GM19468 (cell line): ENCODE data around the gene ACTL6A.

Experiments
- ATAC-seq: cut with Tn5 transposase; IDR thresholded peaks from one replicate; pipeline ENCODE4 v1.9.1; 2021; ENCODE audit warnings: mild to moderate bottlenecking, moderate library complexity, moderate number of reproducible peaks; ENCODE audit not compliant: unreplicated experiment; ENCODE audit errors: extremely low read depth

Gene ACTL6A

GRCh38 chr3:179589143-179589542, 26.4 kb downstream of the ACTL6A start:
- ATAC-seq, result no peak

DNA sequence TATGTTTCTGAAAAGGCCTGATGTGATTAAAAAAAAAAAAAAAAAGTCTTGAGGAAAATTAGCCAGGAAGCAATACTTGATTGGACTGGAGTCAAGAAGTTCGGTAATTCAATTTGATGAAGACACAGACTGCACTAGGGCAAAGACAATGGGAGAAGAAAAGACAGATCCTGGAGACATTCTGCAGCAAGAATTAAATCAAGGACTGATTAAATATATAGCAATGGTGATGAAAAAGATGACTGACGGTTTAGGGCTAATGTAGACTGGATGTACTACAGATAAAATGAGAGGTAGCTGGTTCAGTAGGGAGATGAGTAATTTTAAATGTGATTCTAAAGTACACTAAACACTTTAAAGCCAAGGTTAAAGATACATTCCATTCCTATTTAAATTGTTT, 27.9 kb downstream of the ACTL6A start:
- no peak for ATAC-seq

DNA sequence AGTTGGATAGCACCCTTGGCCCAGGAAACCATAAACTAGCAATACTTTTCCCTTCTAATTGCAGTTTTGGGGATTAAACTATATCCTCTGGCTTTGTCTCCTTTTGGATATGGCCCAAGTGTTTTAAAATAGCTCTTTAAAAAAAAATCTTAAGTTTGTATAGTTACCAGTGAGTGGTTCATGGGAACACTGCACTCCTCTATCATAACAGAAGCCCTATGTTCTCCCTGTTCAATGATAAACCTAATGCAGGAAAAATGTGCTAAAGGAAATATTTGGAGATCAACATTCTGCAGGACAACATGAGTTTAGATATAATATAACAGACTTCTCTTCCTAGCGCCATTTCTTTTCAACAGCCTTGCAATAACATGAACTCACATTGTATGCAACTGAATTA, 28.6 kb downstream of the ACTL6A start:
- ATAC-seq, result no peak

DNA sequence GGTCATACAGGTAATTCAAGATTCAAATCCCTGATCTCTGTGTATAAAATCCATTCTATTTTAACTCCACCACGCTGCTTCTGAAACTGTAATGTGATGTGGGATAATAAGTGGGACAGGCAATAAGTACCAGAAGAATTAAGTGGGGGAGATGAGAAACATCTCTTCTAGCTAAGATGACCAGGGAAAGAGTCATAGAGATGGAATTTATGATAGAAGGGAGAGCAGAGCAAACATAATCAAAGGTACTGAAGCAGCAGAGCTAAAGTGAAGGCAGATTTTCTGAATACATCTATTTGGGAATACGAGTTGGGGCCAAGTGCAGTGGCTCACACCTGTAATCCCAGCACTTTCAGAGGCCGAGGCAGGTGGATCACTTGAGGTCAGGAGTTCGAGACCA, 36.8 kb downstream of the ACTL6A start:
- ATAC-seq, result no peak

DNA sequence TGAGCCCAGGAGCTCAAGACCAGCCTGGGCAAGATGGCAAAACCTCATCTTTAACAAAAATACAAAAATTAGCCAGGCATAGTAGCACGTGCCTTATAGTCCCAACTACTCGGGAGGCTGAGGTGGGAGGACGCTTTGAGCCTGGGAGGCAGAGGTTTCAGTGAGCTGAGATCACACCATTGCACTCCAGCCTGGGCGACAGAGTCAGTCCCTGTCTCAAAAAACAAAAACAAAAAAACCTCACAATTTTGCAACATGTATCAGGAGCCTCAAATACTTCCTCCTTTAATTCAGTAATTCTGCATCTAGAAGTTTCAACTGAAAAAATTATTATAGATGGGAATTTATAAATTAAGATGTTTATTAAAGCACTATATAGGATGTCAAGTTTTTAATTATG, 40.6 kb downstream of the ACTL6A start:
- ATAC-seq, result no peak

DNA sequence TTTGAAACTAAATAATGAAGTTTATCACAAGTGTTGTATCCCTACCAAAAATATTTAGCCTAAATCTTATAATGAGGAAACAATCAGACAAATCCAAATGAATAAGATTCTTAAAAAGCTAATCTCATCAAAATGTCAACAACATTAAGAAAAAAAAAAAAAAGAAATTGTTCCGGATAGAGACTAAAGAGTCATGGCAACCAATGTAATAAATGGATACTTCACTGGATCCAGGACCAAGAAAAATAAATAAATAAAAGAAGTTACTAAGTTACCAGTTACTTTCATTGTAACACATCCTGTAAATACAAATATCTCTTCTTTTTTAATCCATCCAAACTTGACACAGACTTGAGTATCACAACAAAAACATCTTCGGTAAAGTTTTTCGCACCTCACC, 41.1 kb downstream of the ACTL6A start:
- no peak for ATAC-seq

GRCh38 chr3:179604321-179605078, 41.8 kb downstream of the ACTL6A start, which contains the start of the genes MRPL47 and NDUFB5:
Gene MRPL47 (minus strand): TSS chr3:179604638. CDS start chr3:179604624, 14 bp downstream.
Gene NDUFB5 (plus strand): TSS chr3:179604794. CDS start chr3:179604816, 22 bp downstream.
- ATAC-seq, result peak; percentile 95

DNA sequence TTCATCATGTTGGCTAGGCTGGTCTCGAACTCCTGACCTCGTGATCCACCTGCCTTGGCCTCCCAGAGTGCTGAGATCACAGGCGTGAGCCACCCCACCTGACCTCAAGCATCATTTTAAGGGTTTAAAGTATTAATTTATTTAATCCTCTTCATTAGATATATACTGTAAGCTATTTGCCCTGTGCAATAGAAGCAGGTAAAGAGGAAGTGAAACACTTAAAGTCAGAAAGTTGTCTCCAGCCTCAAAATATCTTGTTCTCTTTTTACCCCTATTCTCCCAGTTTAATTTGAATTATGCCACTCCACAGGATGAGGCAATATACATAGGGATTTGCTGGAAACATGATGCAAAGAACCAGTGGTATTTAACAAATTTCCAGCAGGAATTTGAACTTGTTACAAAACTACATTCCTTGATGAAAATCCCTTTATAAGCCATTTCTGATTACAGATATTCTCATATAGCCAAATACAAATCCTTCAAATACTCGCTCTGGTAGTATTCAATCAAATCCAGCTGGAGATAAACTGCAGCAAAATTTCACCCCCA, 43.9 kb downstream of the ACTL6A start:
- ATAC-seq, result no peak

- peak; percentile 27 for ATAC-seq
Measured at GRCh38 chr3:179608931-179609720, 46.4 kb downstream of the ACTL6A start.

DNA sequence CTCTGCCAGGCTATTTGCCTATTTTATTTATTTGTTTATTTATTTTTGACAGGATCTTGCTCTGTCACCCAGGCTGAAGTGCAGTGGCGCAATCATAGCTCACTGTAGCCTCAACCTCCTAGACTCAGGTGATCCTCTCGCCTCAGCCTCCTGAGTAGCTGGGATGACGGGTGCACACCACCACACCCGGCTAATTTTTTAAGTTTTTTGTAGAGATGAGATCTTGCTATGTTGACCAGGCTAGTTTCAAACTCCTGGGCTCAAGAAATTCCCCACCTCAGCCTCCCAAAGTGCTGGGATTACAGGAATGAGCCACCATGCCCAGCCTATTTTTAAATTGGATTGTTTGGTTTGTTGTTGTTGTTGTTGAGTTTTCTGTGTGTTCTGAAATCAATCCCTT, 47.3 kb downstream of the ACTL6A start:
- no peak for ATAC-seq

DNA sequence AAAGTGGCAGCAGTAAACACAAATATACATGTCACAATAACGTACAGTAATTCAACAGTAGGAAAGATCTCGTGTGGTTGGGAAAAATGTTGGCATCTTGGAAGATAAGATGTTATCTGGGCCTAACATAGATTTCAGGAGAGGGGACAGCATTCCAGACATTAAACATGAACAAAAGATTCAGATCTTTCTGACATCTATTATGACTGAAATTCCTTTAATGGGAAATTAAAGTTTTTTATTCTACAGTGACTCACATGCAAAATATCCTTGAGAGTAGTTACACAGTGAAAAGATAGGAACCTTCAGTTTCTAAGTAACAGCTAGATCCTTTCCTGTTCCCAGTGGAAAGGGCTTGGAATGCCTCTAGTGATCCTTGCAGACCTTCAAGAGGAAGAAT, 51.1 kb downstream of the ACTL6A start:
- ATAC-seq, result no peak

- no peak for ATAC-seq
Measured at GRCh38 chr3:179615458-179616173, 52.9 kb downstream of the ACTL6A start.

GRCh38 chr3:179622023-179622422, 59.3 kb downstream of the ACTL6A start:
- no peak for ATAC-seq

DNA sequence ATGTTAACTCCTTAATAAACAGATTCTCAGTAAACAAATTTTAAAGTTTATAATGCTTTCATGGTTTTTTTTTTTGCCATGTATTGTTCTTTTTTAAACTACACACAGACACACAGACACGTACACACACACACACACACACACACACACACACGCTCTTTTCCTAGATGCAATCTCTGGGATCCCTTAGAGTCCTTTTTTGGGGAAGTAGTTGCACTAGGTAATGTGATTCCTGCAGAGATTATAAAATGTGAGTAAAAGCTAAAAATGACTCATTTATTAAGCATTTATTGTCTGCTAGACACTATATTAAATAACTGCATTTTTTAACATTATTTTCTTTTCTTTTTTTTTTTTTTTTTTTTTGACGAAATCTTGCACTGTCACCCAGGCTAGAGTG, 61.7 kb downstream of the ACTL6A start:
- no peak for ATAC-seq

- no peak for ATAC-seq
Measured at GRCh38 chr3:179630753-179631451, 68.2 kb downstream of the ACTL6A start.
